Endothelial cell of umbilical vein (primary cell): ENCODE measurements around the gene ELOVL1. TPM values are rescaled to one million over a fixed set of nuclear protein-coding genes. Genes with fewer than 3 reads are reported as not detected.

Experiments used
- BruUV-seq: library from RNA; stranded (reverse); fragments of 400-500 nt; replicated peaks from 2 replicates; lab custom pipeline; 2021; lab: Mats Ljungman, UMichigan
- CTCF ChIA-PET: fragments of 300-600, 350-600 bp; sonication (Branson Sonifier 250); formaldehyde crosslinking; loops from one replicate; lab custom pipeline; 2021; ENCODE audit warnings: antibody characterized with exemption, inconsistent platforms; lab: Charles Lee
- POLR2A ChIA-PET: fragments of 300-600, 350-600 bp; sonication (Branson Sonifier 250); formaldehyde crosslinking; loops from one replicate; lab custom pipeline; 2021; ENCODE audit warnings: antibody characterized with exemption, inconsistent platforms; lab: Charles Lee
- DNase-seq: peaks from one replicate; pipeline ENCODE4 v3.0.0-alpha.2; 2011; ENCODE audit warnings: low read depth, low spot score
- FAIRE-seq: peaks from 2 replicates; lab custom pipeline; 2011; peaks lifted over from hg19 to GRCh38; lab: Jason Lieb, UNC
- H2AFZ ChIP-seq: 2 replicates; pipeline ENCODE4 v1.6.0; 2012; ENCODE audit warnings: low read depth, low read length, control low read depth, inconsistent platforms
- H3K27ac ChIP-seq: 2 replicates; pipeline ENCODE4 v1.5.1; 2011; ENCODE audit warnings: low read depth, mild to moderate bottlenecking, control low read depth, low read length, moderate library complexity; ENCODE audit not compliant: insufficient read depth
- H3K27me3 ChIP-seq, 2 experiments: 2 replicates each; pipeline versions ENCODE4 v1.6.0 to v1.6.1; 2011; ENCODE audit warnings: low read length in 2 of 2, mixed read lengths in 1 of 2; ENCODE audit not compliant: control insufficient read depth in 2 of 2, insufficient read depth in 2 of 2
- H3K36me3 ChIP-seq, 2 experiments: 2 replicates in 1 of 2; 3 replicates in 1 of 2; pipeline ENCODE4 v1.5.1; 2011; ENCODE audit warnings: low read length in 2 of 2, mild to moderate bottlenecking in 1 of 2, moderate library complexity in 1 of 2; ENCODE audit not compliant: control insufficient read depth in 2 of 2, insufficient read depth in 2 of 2; ENCODE audit errors: extremely low read depth in 1 of 2
- H3K4me1 ChIP-seq: 3 replicates; pipeline ENCODE4 v1.5.1; 2011; ENCODE audit warnings: mild to moderate bottlenecking, low read length; ENCODE audit not compliant: control insufficient read depth, insufficient read depth; ENCODE audit errors: extremely low read depth
- H3K4me2 ChIP-seq: 2 replicates; pipeline ENCODE4 v1.6.1; 2011; ENCODE audit warnings: low read length, control low read depth, mixed read lengths; ENCODE audit not compliant: insufficient read depth
- H3K4me3 ChIP-seq, 3 experiments: fragments of 200-600 bp in 1 of 3; sonication (generic), shearing (Covaris generic) in 1 of 3; replicated peaks in 1 of 3; 2 replicates each; pipeline ENCODE4 v1.5.1; 2011 to 2016; ENCODE audit warnings: control low read depth in 3 of 3, low read length in 3 of 3, mild to moderate bottlenecking in 2 of 3, inconsistent platforms in 1 of 3, low read depth in 1 of 3, moderate library complexity in 1 of 3; ENCODE audit not compliant: insufficient read depth in 1 of 3
- H3K79me2 ChIP-seq: 2 replicates; pipeline ENCODE4 v1.6.0; 2012; ENCODE audit warnings: low read length, inconsistent platforms; ENCODE audit not compliant: control insufficient read depth, insufficient read depth
- H3K9ac ChIP-seq: replicated peaks from 2 replicates; pipeline ENCODE3; 2011; ENCODE audit warnings: low read length, control low read depth; ENCODE audit not compliant: insufficient read depth; ENCODE audit errors: extremely low read depth
- H3K9me1 ChIP-seq: replicated peaks from 3 replicates; pipeline ENCODE4 v1.6.0; 2011; ENCODE audit warnings: mild to moderate bottlenecking, low read length; ENCODE audit not compliant: control insufficient read depth, insufficient read depth; ENCODE audit errors: extremely low read depth
- H3K9me3 ChIP-seq: replicated peaks from 2 replicates; pipeline ENCODE4 v1.5.1; 2012; ENCODE audit warnings: low read length, inconsistent platforms; ENCODE audit not compliant: control insufficient read depth, insufficient read depth
- H4K20me1 ChIP-seq: replicated peaks from 2 replicates; pipeline ENCODE3; 2011; ENCODE audit warnings: mild to moderate bottlenecking, low read length; ENCODE audit not compliant: control insufficient read depth, insufficient read depth; ENCODE audit errors: extremely low read depth
- EZH2 ChIP-seq: IDR thresholded peaks from 2 replicates; pipeline ENCODE4 v1.6.1; 2012; ENCODE audit warnings: borderline replicate concordance, low read depth, mild to moderate bottlenecking, moderate library complexity, low read length, inconsistent platforms; ENCODE audit not compliant: severe bottlenecking
- FOS ChIP-seq: IDR thresholded peaks from 2 replicates; pipeline ENCODE4 v1.6.1; 2011; ENCODE audit warnings: mild to moderate bottlenecking, low read length, moderate library complexity, borderline replicate concordance; ENCODE audit not compliant: insufficient read depth
- GATA2 ChIP-seq: IDR thresholded peaks from 2 replicates; pipeline ENCODE4 v1.7.0; 2011; ENCODE audit warnings: low read depth, mild to moderate bottlenecking, moderate library complexity, mixed read lengths, low read length; ENCODE audit not compliant: insufficient read length, insufficient read depth
- JUN ChIP-seq: IDR thresholded peaks from 2 replicates; pipeline ENCODE4 v1.6.1; 2011; ENCODE audit warnings: borderline replicate concordance, low read depth; ENCODE audit not compliant: insufficient read length, insufficient read depth
- MYC ChIP-seq: IDR thresholded peaks from one replicate; pipeline ENCODE4 v1.6.1; 2011; ENCODE audit warnings: mild to moderate bottlenecking, low read depth, low read length
- POLR2A ChIP-seq: IDR thresholded peaks from 2 replicates; pipeline ENCODE4 v1.6.1; 2012; ENCODE audit warnings: low read depth, mild to moderate bottlenecking, control low read depth, low read length
- POLR2AphosphoS5 ChIP-seq: IDR thresholded peaks from 2 replicates; pipeline ENCODE4 v1.6.1; 2012; ENCODE audit warnings: low read depth, mild to moderate bottlenecking, control low read depth, low read length, moderate library complexity; ENCODE audit not compliant: insufficient read depth
- dilution Hi-C: fragments of 300-500 bp; cut with MboI; formaldehyde crosslinking; loops from one replicate; pipeline ENCODE4 v1.15.0; 2019; ENCODE audit warnings: low sequenced_read_pairs; ENCODE audit not compliant: extremely low pct_ligation_motif_present
- intact Hi-C: fragments of 100-400 bp; cut with micrococcal nuclease; formaldehyde crosslinking; loops from one replicate; pipeline ENCODE4 v1.10.0; 2022
- polyA plus RNA-seq, 4 experiments: library from polyadenylated mRNA; depleted of rRNA in 3 of 4; stranded (reverse) in 3 of 4; unstranded in 1 of 4; fragments of >200 nt; gene quantifications; 2 replicates each; pipeline versions ENCODE4 v1.2.1 to v1.2.3, GENCODE V29; 2011 to 2012; ENCODE audit warnings: missing spikeins in 1 of 4
- total RNA-seq: library from RNA; stranded (reverse); gene quantifications from 2 replicates; pipeline ENCODE4 v1.2.3, GENCODE V29; 2021
- TF ChIP-seq, protein P1 (sequence below), 2 donors: IDR thresholded peaks; 1 replicate in 1 of 2; 2 replicates in 1 of 2; pipeline ENCODE4 v1.5.1; 2011; ENCODE audit warnings: low read length in 2 of 2, mild to moderate bottlenecking in 2 of 2, moderate library complexity in 2 of 2, control low read depth in 1 of 2, inconsistent platforms in 1 of 2, low read depth in 1 of 2; ENCODE audit not compliant: insufficient read depth in 1 of 2; ENCODE audit errors: extremely low read depth in 1 of 2
- TF ChIP-seq, protein P2 (sequence below): IDR thresholded peaks from 2 replicates; pipeline ENCODE4 v1.6.1; 2011; ENCODE audit not compliant: insufficient read depth, insufficient read length

Gene ELOVL1
- total and polyA plus RNA-seq, 2 donors (not counting 3 experiments of a cell fraction or from before 2014, with no cell fraction given): 134 to 303 TPM

DNA sequence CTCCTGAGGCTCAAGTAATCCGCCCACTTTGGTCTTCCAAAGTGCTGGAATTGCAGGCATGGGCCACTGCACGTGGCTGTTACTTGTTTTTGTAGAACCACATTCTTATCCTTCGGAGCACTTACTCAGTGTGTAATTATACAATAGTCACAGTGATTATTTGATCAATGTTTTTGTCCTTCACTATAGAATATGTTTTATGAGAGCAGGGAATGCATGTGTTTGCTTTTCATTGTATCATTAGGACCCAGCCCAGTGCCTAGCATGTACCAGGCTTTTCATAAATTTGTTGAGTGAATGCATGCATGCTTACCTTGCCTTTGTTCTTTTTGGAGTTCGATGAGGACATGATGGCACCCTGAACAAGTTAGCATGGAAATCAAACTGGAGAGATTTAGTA lies 27.7 kb upstream of the ELOVL1 start:
- no peaks in the 10 kb centered on the region for H3K9me3 ChIP-seq
- no TSS peak for BruUV-seq
- POLR2A ChIA-PET: no interaction called here
- TF ChIP-seq FOS: no peak
- TF ChIP-seq, protein P1, sequence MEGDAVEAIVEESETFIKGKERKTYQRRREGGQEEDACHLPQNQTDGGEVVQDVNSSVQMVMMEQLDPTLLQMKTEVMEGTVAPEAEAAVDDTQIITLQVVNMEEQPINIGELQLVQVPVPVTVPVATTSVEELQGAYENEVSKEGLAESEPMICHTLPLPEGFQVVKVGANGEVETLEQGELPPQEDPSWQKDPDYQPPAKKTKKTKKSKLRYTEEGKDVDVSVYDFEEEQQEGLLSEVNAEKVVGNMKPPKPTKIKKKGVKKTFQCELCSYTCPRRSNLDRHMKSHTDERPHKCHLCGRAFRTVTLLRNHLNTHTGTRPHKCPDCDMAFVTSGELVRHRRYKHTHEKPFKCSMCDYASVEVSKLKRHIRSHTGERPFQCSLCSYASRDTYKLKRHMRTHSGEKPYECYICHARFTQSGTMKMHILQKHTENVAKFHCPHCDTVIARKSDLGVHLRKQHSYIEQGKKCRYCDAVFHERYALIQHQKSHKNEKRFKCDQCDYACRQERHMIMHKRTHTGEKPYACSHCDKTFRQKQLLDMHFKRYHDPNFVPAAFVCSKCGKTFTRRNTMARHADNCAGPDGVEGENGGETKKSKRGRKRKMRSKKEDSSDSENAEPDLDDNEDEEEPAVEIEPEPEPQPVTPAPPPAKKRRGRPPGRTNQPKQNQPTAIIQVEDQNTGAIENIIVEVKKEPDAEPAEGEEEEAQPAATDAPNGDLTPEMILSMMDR (IDR thresholded peaks at IDR 0.05; ENCODE audit: extremely low read depth in 1 of 2, insufficient read depth in 1 of 2, low read depth in 1 of 2, low read length in 2 of 2): no peak
- TF ChIP-seq JUN: no peak
- TF ChIP-seq MYC: no peak
- TF ChIP-seq POLR2A: no peak
- TF ChIP-seq POLR2AphosphoS5: no peak
- TF ChIP-seq EZH2: no peak
- TF ChIP-seq, protein P2, sequence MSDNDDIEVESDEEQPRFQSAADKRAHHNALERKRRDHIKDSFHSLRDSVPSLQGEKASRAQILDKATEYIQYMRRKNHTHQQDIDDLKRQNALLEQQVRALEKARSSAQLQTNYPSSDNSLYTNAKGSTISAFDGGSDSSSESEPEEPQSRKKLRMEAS: no peak
- TF ChIP-seq GATA2: no peak
- H2AFZ ChIP-seq: no peak overlapping the region
- no peak overlapping the region for H3K27ac ChIP-seq
- no peaks in the 10 kb centered on the region for H4K20me1 ChIP-seq
- FAIRE-seq: peak; percentile 50
- H3K9me1 ChIP-seq: no peaks in the 10 kb centered on the region
- H3K4me3 ChIP-seq: no peak overlapping the region
- no peak overlapping the region for H3K9ac ChIP-seq
- peaks cover 0 to 2% of the 10 kb centered on the region in 2 experiments for H3K36me3 ChIP-seq
- H3K27me3 ChIP-seq: no peaks in the 10 kb centered on the region
- peaks cover 5% of the 10 kb centered on the region for H3K79me2 ChIP-seq
- peaks cover 4% of the 10 kb centered on the region for H3K4me1 ChIP-seq
- CTCF ChIA-PET: no interaction called here
- dilution Hi-C loops (no loop called here), intact Hi-C loops (no loop called here)
- no peak for DNase-seq
- no peak overlapping the region for H3K4me2 ChIP-seq
